CD4-positive, alpha-beta T cell (primary cell): Measurements from ENCODE around the gene ROM1. TPM values are rescaled to one million over a fixed set of nuclear protein-coding genes. Genes with fewer than 3 reads are reported as not detected.

Experiments
- ATAC-seq: fragments of 200-7000 bp; cut with Tn5 transposase; one replicate; pipeline ENCODE4 v1.10.0; 2022; ENCODE audit warnings: mild to moderate bottlenecking; ENCODE audit not compliant: poor library complexity
- CTCF ChIA-PET: fragments of 350-600 bp; sonication (Branson Sonifier 250); formaldehyde crosslinking; loops from one replicate; lab custom pipeline; 2021; ENCODE audit warnings: antibody characterized with exemption, inconsistent platforms; lab: Charles Lee
- POLR2A ChIA-PET: fragments of 350-600 bp; sonication (Branson Sonifier 250); formaldehyde crosslinking; loops from one replicate; lab custom pipeline; 2021; ENCODE audit warnings: antibody characterized with exemption, inconsistent platforms; lab: Charles Lee
- DNase-seq, 14 experiments: peaks; one replicate each; pipeline ENCODE4 v3.0.0-alpha.2; 2013 to 2020; ENCODE audit warnings: mixed read lengths in 2 of 14
- H3K27ac ChIP-seq, 2 donors: one replicate each; pipeline versions ENCODE4 v1.5.1 to v1.7.0; 2013; ENCODE audit warnings: low read length in 2 of 2, low read depth in 1 of 2, mild to moderate bottlenecking in 1 of 2
- H3K27me3 ChIP-seq, 2 experiments: 1 replicate in 1 of 2; 2 replicates in 1 of 2; pipeline versions ENCODE4 v1.6.1 to v1.7.0; 2013; ENCODE audit warnings: low read length in 2 of 2, control low read depth in 1 of 2, mild to moderate bottlenecking in 1 of 2, moderate library complexity in 1 of 2; ENCODE audit not compliant: insufficient read depth in 2 of 2, control insufficient read depth in 1 of 2
- H3K36me3 ChIP-seq: one replicate; pipeline ENCODE4 v1.6.1; 2013; ENCODE audit warnings: low read length, control low read depth; ENCODE audit not compliant: insufficient read depth
- H3K4me1 ChIP-seq: one replicate; pipeline ENCODE4 v1.6.1; 2013; ENCODE audit warnings: low read length, control low read depth; ENCODE audit not compliant: insufficient read depth
- H3K4me3 ChIP-seq: one replicate; pipeline ENCODE4 v1.5.1; 2013; ENCODE audit warnings: mild to moderate bottlenecking, low read length, moderate library complexity
- H3K9me3 ChIP-seq, 2 experiments: 1 replicate in 1 of 2; 2 replicates in 1 of 2; pipeline versions ENCODE4 v1.6.1 to v1.7.0; 2013; ENCODE audit warnings: low read length in 2 of 2, mild to moderate bottlenecking in 2 of 2, control low read depth in 1 of 2, moderate library complexity in 1 of 2; ENCODE audit not compliant: control insufficient read depth in 1 of 2, insufficient read depth in 1 of 2
- H3K27ac Mint-ChIP-seq: one replicate; pipeline ENCODE4 v1.8.0; 2020; ENCODE audit warnings: mixed read lengths
- H3K27me3 Mint-ChIP-seq: one replicate; pipeline ENCODE4 v1.8.0; 2021; ENCODE audit warnings: mixed read lengths
- H3K36me3 Mint-ChIP-seq: one replicate; pipeline ENCODE4 v1.8.0; 2021; ENCODE audit warnings: low read depth, mixed read lengths
- H3K4me1 Mint-ChIP-seq: one replicate; pipeline ENCODE4 v1.8.0; 2021; ENCODE audit warnings: low read depth, mixed read lengths
- H3K4me3 Mint-ChIP-seq: one replicate; pipeline ENCODE4 v1.8.0; 2020; ENCODE audit warnings: mild to moderate bottlenecking, mixed read lengths
- H3K9me3 Mint-ChIP-seq: one replicate; pipeline ENCODE4 v1.8.0; 2020; ENCODE audit warnings: mixed read lengths
- CTCF ChIP-seq: fragments of 200-600 bp; IDR thresholded peaks from one replicate; pipeline ENCODE4 v1.8.0; 2022; ENCODE audit warnings: antibody characterized with exemption, mild to moderate bottlenecking
- intact Hi-C, 2 experiments: fragments of 100-400 bp; cut with DNase I in 1 of 2; cut with micrococcal nuclease in 1 of 2; formaldehyde crosslinking; loops; one replicate each; pipeline versions ENCODE4 v1.15.1 to v1.9.0; 2023 to 2025; cut with DNase I, micrococcal nuclease
- total RNA-seq, 174 experiments: library from RNA in 2 of 174; stranded (reverse) in 2 of 174; gene quantifications; one replicate each; pipeline ENCODE4 v1.2.3 and lab custom pipeline; 2021 to 2026

Gene ROM1
- total RNA-seq, 2 experiments from 2014 or later: 0.42 to 0.71 TPM

- peak overlapping the region; percentile 99 for H3K27ac Mint-ChIP-seq
- peaks cover 33% of the 10 kb centered on the region for H3K36me3 Mint-ChIP-seq
- intact Hi-C loops: loop anchor here in 1 of 2 experiments (1.0 to 2.0 kb wide), 5 partner anchors 19 to 62 kb away; partner anchors contain the start of genes EML3 and MTA2
- Histone ChIP-seq H3K4me3 (peak overlapping the region; percentile 98), H3K9me3 (no peaks in the 10 kb centered on the region), H3K36me3 (peaks cover 46% of the 10 kb centered on the region), H3K4me1 (peaks cover 44% of the 10 kb centered on the region), H3K27ac (peak overlapping the region in 1 of 2 donors; percentile 82), H3K27me3 (no peaks in the 10 kb centered on the region)
- CTCF ChIA-PET: interaction anchor here (0.6 to 1.9 kb wide), 4 partner anchors 18 to 222 kb away, joined by 3 to 7 read pairs (median 5); partner anchors contain the start of genes C11orf98, CSKMT and TUT1
- H3K27me3 Mint-ChIP-seq: no peaks in the 10 kb centered on the region
- no peaks in the 10 kb centered on the region for H3K9me3 Mint-ChIP-seq
- no peak for TF ChIP-seq CTCF
- POLR2A ChIA-PET: interaction anchor here (0.6 to 7.0 kb wide), 27 partner anchors 8 to 234 kb away, joined by 3 to 77 read pairs (median 4); partner anchors contain the start of genes B3GAT3, C11orf98, CSKMT and EEF1G
- H3K4me1 Mint-ChIP-seq: peaks cover 29% of the 10 kb centered on the region
- no peak for ATAC-seq
- H3K4me3 Mint-ChIP-seq: peak overlapping the region; percentile 96
- DNase-seq: no peak
These were observed 34.0 kb downstream of the ROM1 start for GRCh38 chr11:62646825-62647608.

- no peak overlapping the region for H3K27ac ChIP-seq
- intact Hi-C loops: loop anchor here in 1 of 2 experiments (1.0 to 2.0 kb wide), 4 partner anchors 19 to 61 kb away; partner anchors contain the start of gene MTA2
These were observed 34.5 kb downstream of the ROM1 start for GRCh38 chr11:62647609-62648005.

More at GRCh38 chr11:62647609-62648005, 34.5 kb downstream of the ROM1 start:
- H3K36me3 ChIP-seq: peaks cover 44% of the 10 kb centered on the region
- DNase-seq (no peak), ATAC-seq (no peak)
- H3K27me3 ChIP-seq: no peaks in the 10 kb centered on the region
- H3K4me1 ChIP-seq: peaks cover 47% of the 10 kb centered on the region
- H3K27me3 Mint-ChIP-seq: no peaks in the 10 kb centered on the region
- POLR2A ChIA-PET: interaction anchor here (0.6 to 7.0 kb wide), 7 partner anchors 15 to 104 kb away, joined by 3 to 77 read pairs (median 5); partner anchors contain the start of genes C11orf98, CSKMT, EEF1G and HNRNPUL2
- H3K9me3 Mint-ChIP-seq: no peaks in the 10 kb centered on the region
- H3K36me3 Mint-ChIP-seq: peaks cover 35% of the 10 kb centered on the region
- peak overlapping the region; percentile 11 for H3K4me3 Mint-ChIP-seq
- H3K4me3 ChIP-seq: no peak overlapping the region
- H3K9me3 ChIP-seq: no peaks in the 10 kb centered on the region
- no peak overlapping the region for H3K27ac Mint-ChIP-seq
- H3K4me1 Mint-ChIP-seq: peaks cover 33% of the 10 kb centered on the region
- TF ChIP-seq CTCF: no peak
- CTCF ChIA-PET: no interaction called here
